HG03558 (cell line): ENCODE measurements around the gene ADRA2C.

Experiments used
- ATAC-seq: cut with Tn5 transposase; IDR thresholded peaks from one replicate; pipeline ENCODE4 v1.9.1; 2021; ENCODE audit warnings: moderate number of reproducible peaks; ENCODE audit not compliant: unreplicated experiment; ENCODE audit errors: extremely low read depth

Gene ADRA2C

DNA sequence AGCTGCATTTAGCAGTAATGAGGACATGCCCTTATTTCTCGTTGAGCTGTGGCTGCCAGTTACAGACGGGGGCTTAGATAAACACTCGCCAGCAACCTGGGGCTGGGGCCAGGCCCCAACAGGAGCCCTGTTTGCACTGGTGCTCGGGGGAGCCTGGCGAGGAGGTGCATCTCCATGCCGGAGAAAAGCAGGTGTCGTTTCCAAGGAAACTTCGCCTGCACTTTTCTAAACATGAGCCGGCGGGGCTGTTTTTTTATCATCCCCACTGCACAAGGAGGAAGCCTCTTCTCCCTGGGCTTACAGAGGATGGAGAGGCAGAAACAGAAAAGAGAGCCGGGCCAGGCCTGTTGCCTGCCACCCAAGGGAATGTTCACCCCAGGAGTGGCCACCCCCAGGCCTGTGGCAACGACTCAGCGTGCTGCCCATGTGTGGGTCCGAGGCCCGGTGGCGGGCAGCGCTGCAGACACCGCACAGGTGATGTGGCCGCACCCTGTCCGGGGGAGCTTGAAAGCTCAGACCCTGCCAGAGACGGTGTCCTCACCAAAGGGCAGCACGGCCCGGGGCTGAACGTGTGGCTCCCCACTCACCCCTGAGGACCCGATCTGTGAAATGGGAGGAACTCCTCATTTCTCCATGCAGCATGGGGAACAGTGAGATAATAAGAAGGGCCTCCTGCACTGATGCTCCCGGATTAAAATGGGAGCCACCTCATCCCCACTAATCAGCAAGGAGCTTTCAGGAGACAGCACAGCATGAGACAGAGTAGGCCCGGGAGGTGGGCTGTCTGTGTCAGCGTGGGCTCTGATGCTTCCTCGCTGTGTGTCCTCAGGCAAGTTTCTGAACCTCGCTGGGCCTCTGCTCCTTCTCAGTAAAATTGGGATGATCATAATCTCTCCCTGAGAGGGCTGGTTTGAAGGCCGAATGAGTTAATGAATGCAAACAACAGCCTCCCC lies 33.8 kb upstream of the ADRA2C start:
- ATAC-seq: no peak

DNA sequence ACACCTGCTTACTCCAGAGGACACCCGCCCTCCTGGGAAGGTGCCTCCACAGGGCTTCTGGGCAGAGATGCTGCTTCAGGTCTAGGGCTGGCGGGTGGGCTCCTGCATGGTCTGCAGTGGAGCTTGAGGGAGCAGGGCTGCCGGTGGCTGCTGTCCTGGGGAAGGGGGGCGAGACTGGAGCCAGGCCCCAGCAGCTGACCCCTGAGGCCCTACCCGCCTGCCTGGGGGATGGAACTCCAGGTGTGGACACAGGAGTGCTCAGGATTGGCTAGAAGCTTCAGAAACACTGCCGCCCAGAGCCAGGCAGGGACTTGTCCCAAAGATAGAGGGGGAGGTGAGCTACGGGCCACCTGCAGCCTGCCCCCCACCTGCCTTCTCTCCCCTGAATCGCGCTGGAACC lies 33.0 kb upstream of the ADRA2C start:
- no peak for ATAC-seq

- ATAC-seq: no peak
Observed at GRCh38 chr4:3735196-3735595, 31.0 kb upstream of the ADRA2C start.

- ATAC-seq: no peak
Observed at GRCh38 chr4:3736290-3736689, 29.9 kb upstream of the ADRA2C start.

GRCh38 chr4:3736806-3737205 lies 29.4 kb upstream of the ADRA2C start:
- no peak for ATAC-seq

DNA sequence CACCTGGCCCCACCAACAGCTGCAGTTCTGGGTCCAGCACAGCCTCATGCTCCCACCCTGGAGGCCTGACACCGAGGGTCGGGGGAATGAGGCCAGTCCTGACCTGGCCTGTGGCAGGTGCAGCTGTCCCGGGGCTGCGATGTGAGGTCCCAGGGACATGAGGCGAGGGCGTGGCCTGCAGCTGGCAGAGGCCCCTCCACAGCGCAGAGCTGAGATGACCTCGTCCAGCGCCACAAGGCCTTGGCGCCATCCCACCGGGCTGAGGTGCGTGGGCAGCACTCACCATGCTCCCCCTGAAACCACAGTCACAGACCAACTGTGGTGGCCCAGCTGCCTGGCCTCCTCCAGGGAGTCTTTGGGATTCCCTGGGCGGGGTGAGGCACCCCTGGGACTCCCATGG lies 26.6 kb upstream of the ADRA2C start:
- ATAC-seq: no peak

- ATAC-seq: no peak
Observed at GRCh38 chr4:3740256-3740655, 25.9 kb upstream of the ADRA2C start.

DNA sequence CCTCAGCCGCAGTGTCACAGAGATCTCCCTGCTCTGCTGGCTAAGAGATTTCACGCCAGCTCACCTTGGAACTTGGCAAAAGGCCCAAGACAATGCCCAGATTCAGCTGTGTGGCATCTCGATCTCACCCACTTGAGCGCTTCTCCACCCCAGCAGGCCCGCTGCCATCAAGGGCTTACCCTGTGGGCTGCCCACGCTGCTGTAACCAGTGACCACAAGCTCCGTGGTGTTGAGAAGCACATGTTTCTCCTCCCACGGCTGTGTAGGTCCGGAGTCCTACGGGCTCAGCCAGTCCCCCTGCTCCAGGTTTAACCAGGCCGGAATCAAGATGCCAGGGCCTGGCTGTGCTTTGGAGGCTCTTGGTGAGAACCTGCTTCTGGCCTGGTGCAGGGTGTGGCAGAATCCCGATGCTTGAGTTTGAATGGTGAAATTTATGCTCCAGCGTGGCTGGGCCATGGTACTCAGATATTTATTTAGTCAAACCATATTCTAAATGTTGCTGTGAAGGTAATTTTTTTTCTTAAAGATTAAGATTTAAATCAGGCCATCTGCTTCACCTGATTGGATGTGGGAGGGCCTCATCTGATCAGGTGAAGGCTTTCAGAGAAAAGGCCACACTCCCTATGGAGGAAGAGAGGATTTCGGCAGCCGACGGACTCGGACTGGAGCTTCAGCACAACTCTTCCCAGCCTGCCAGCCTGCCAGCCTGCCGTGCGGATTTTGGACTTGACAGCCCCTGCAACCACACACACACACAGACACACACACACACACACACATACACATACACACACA lies 24.8 kb upstream of the ADRA2C start:
- no peak for ATAC-seq

- no peak for ATAC-seq
Observed at GRCh38 chr4:3742610-3743009, 23.6 kb upstream of the ADRA2C start.

GRCh38 chr4:3744232-3744631 lies 22.0 kb upstream of the ADRA2C start:
- ATAC-seq: no peak

DNA sequence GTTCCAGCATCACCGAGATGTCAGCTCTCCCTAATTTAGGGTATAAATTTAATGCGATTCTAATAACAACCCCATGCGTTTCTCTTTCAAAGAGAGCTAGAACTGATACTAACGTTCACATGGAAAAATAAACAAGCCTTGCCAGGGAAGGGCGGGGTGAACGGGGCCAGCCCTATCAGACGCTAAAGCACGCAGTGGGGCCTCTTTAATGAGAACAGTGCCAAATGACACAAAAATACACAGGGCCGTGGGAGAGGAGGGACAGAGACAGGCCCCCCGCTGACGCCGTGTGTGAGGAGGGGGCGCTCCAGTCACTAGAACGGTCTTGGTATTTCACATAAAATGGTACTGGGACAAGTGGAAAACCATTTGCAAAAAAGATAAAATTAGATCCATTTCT lies 21.3 kb upstream of the ADRA2C start:
- ATAC-seq: no peak

DNA sequence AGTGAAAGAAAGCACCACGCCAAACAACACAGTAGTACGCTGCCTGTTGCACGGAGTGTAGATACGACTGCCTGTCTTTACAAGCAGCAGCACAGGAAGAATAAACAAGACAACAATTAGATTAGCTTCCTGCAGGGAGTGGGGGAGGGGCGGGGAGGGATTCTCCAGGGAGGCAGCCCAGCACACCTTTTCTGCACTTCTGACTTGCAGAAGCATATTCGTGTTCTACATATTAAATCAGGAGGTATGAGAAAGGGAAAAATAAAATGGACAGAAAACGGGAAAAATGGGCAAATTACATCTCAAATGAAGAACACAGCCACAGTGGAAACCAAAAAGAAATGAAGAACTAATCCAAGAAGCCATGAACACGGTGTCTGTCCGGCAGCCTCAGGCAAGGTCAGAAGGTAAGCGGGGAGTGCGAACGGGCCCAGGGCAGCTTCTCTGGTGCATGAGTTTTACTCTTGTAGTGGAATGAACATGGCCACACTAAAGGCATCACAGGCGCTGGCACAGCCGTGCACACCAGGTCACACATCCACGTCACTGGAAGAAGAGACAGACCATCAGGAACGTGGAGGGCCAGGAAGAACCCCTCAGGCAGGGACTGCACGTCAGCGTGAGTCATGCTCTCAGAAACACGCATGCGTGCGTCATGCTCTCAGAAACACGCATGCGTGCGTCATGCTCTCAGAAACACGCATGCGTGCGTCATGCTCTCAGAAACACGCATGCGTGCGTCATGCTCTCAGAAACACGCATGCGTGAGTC lies 20.1 kb upstream of the ADRA2C start:
- ATAC-seq: no peak

- no peak for ATAC-seq
Observed at GRCh38 chr4:3746701-3747580, 19.2 kb upstream of the ADRA2C start.

GRCh38 chr4:3747581-3747904 lies 18.6 kb upstream of the ADRA2C start:
- ATAC-seq: no peak

DNA sequence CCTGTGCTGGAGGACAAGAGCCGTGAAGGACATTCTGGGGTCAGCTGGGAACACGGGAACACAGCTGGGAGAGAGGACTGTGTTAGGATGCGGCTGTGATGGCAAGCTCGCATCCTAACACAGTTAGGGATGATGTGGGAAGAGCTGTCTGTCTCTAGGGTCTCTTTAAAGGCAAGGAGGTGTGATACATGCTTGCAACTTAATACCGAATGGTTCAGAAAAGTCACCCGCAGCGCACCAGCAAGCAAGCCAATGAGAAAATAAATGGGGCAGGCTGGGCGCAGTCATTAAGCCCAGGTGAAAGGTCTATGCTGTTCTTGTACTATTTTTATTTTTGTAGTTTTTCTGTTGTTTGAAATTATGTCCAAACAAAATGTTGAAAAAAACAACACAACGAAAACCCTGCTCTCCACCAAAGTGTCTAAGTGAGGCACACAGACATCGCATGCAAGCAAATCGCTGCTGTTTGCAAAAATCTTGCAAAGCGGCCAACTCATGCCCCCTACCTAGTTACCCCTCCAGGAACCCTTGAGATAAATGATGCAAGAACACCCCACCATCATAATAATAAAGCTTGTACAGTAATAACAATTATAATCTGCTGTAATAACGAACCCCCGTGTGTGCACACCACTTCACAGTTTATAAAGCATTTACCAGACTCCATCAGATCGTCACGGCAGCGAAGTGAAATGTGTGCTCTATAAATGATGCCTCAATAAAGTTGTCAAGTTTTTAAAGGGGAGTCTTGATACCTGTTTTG lies 17.9 kb upstream of the ADRA2C start:
- no peak for ATAC-seq

- ATAC-seq: no peak
Observed at GRCh38 chr4:3749081-3749480, 17.1 kb upstream of the ADRA2C start.

DNA sequence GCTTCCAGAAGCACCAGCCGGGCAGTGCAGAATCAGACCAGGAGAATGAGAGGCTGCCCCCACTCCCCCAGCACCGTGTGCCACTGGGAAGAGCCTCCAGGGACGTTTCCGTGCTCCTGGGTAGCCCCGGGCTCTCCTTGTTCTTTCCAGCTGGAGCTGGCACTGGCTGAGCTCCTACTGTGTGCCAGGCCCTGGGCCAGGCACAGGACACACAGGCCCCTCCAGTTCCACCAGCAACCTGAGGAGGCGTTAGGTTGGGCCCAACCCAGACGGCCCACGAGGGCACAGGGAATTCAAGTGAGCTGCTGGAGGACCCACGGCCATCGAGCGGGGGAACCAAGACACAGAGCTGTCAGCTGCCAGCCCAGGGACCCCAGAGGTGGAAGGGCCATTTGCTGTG lies 15.9 kb upstream of the ADRA2C start:
- no peak for ATAC-seq

- ATAC-seq: no peak
Observed at GRCh38 chr4:3752022-3752421, 14.2 kb upstream of the ADRA2C start.

- no peak for ATAC-seq
Observed at GRCh38 chr4:3753726-3754412, 12.3 kb upstream of the ADRA2C start.
